Measurements from ENCODE around the gene UPF1.

DNA sequence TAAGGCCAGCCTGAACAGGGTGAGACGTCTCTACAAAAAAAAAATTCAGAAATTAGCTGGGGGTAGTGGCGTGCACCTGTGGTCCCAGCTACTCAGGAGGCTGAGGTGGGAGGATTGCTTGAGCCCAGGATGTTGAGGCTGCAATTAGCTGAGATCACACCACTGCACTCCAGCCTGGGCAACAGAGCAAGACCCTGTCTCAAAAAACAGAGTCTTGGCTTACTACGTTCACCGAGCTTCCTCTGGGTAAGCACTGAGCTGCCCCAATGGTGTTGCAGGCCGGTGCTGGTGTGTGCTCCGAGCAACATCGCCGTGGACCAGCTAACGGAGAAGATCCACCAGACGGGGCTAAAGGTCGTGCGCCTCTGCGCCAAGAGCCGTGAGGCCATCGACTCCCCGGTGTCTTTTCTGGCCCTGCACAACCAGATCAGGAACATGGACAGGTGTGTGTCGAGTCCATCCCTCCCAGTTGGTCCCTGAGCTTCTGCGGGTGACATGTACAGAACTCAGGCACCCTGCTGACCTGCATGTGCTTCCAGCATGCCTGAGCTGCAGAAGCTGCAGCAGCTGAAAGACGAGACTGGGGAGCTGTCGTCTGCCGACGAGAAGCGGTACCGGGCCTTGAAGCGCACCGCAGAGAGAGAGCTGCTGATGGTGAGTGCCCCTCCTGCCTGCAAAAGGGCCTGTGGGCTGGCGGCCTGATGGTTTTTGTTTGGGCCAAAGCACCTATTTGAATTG lies 24.1 kb downstream of the UPF1 start:
- TF ChIP-seq, protein P1, sequence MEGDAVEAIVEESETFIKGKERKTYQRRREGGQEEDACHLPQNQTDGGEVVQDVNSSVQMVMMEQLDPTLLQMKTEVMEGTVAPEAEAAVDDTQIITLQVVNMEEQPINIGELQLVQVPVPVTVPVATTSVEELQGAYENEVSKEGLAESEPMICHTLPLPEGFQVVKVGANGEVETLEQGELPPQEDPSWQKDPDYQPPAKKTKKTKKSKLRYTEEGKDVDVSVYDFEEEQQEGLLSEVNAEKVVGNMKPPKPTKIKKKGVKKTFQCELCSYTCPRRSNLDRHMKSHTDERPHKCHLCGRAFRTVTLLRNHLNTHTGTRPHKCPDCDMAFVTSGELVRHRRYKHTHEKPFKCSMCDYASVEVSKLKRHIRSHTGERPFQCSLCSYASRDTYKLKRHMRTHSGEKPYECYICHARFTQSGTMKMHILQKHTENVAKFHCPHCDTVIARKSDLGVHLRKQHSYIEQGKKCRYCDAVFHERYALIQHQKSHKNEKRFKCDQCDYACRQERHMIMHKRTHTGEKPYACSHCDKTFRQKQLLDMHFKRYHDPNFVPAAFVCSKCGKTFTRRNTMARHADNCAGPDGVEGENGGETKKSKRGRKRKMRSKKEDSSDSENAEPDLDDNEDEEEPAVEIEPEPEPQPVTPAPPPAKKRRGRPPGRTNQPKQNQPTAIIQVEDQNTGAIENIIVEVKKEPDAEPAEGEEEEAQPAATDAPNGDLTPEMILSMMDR (IDR thresholded peaks at IDR 0.05; ENCODE audit: low read length), result no peak
- TF ChIP-seq EZH2 (optimal IDR thresholded peaks at IDR 0.05; ENCODE audit: low read depth, low read length), result no peak
